OCI-LY7 (cell line): ENCODE measurements around the gene SAA4. TPM values are rescaled to one million over a fixed set of nuclear protein-coding genes. Genes with fewer than 3 reads are reported as not detected.
A peak's percentile ranks its signal among the peaks of the same experiment; 100 is the strongest.
"Not testable (repeated sequence)": the region's sequence is repeated elsewhere in the genome, so short reads cannot be mapped to it uniquely, and the experiment has no call there.

Experiments
- BruUV-seq: library from RNA; stranded (reverse); fragments of 400-500 nt; replicated peaks from 2 replicates; lab custom pipeline; 2021; lab: Mats Ljungman, UMichigan
- CTCF ChIA-PET: fragments of 300-600 bp; sonication (Branson Sonifier 250); formaldehyde crosslinking; loops from one replicate; lab custom pipeline; 2022; ENCODE audit warnings: antibody characterized with exemption; ENCODE audit not compliant: unreplicated experiment; lab: Charles Lee
- POLR2A ChIA-PET: fragments of 300-600 bp; sonication (Branson Sonifier 250); formaldehyde crosslinking; loops from one replicate; lab custom pipeline; 2022; ENCODE audit warnings: antibody characterized with exemption; lab: Charles Lee
- DNase-seq: peaks from one replicate; pipeline ENCODE4 v3.0.0-alpha.2; 2015; ENCODE audit warnings: low spot score
- H2AFZ ChIP-seq: fragments of 200-600 bp; sonication (generic), shearing (Covaris generic); 2 replicates; pipeline ENCODE4 v1.6.1; 2014; ENCODE audit warnings: mild to moderate bottlenecking, antibody characterized with exemption, low read length, moderate library complexity
- H3K27ac ChIP-seq: fragments of 200-600 bp; sonication (generic); 2 replicates; pipeline ENCODE4 v1.5.1; 2014; ENCODE audit warnings: mixed run types, low read depth, mild to moderate bottlenecking, moderate library complexity, low read length, inconsistent platforms; ENCODE audit not compliant: poor library complexity, severe bottlenecking
- H3K36me3 ChIP-seq: fragments of 200-600 bp; sonication (generic); 2 replicates; pipeline ENCODE4 v1.6.1; 2014; ENCODE audit warnings: mild to moderate bottlenecking, antibody characterized with exemption, low read length, moderate library complexity, mixed read lengths; ENCODE audit not compliant: insufficient read depth
- H3K4me1 ChIP-seq: fragments of 200-600 bp; sonication (generic); 2 replicates; pipeline ENCODE4 v1.5.1; 2014; ENCODE audit warnings: mild to moderate bottlenecking, low read length; ENCODE audit not compliant: insufficient read depth, poor library complexity, severe bottlenecking
- H3K4me2 ChIP-seq: fragments of 200-600 bp; sonication (generic); 2 replicates; pipeline ENCODE4 v1.6.1; 2014; ENCODE audit warnings: mild to moderate bottlenecking, low read length
- H3K4me3 ChIP-seq: fragments of 200-600 bp; sonication (generic); 2 replicates; pipeline ENCODE4 v1.5.1; 2014; ENCODE audit warnings: mild to moderate bottlenecking, low read depth, low read length; ENCODE audit not compliant: poor library complexity, severe bottlenecking
- H3K79me2 ChIP-seq: fragments of 200-600 bp; sonication (generic); 2 replicates; pipeline ENCODE4 v1.6.1; 2016; ENCODE audit warnings: low read depth, mild to moderate bottlenecking, low read length, moderate library complexity, mixed read lengths; ENCODE audit not compliant: insufficient read depth
- H3K9me2 ChIP-seq: fragments of 200-600 bp; sonication (generic); 2 replicates; pipeline ENCODE4 v1.6.1; 2016; ENCODE audit warnings: mild to moderate bottlenecking, low read length, mixed read lengths; ENCODE audit not compliant: insufficient read depth
- H3K9me3 ChIP-seq: fragments of 200-600 bp; sonication (generic); 2 replicates; pipeline ENCODE4 v1.6.1; 2014; ENCODE audit warnings: mild to moderate bottlenecking, mixed run types, low read length, mixed read lengths
- H4K20me1 ChIP-seq: fragments of 200-600 bp; sonication (generic); 2 replicates; pipeline ENCODE4 v1.6.1; 2014; ENCODE audit warnings: mild to moderate bottlenecking, antibody characterized with exemption, low read length, moderate library complexity, mixed read lengths; ENCODE audit not compliant: insufficient read depth
- EZH2phosphoT487 ChIP-seq: fragments of 200-600 bp; sonication (generic); IDR thresholded peaks from 2 replicates; pipeline ENCODE4 v1.6.1; 2018; ENCODE audit warnings: low read depth, borderline replicate concordance, mild to moderate bottlenecking, mixed run types, antibody characterized with exemption, low read length, moderate library complexity, mixed read lengths
- intact Hi-C: fragments of 100-400 bp; cut with micrococcal nuclease; formaldehyde crosslinking; loops from one replicate; pipeline ENCODE4 v1.10.0; 2022; ENCODE audit not compliant: unreplicated experiment
- total RNA-seq, 2 experiments: library from RNA; depleted of rRNA in 1 of 2; stranded (reverse); fragments of >200 nt in 1 of 2; shearing (Covaris generic) in 1 of 2; gene quantifications; 2 replicates each; pipeline ENCODE4 v1.2.3, GENCODE V29; 2014 to 2022
- TF ChIP-seq, protein P1 (sequence below): fragments of 200-600 bp; sonication (generic); conservative IDR thresholded peaks from 2 replicates; pipeline ENCODE4 v1.5.1; 2014; ENCODE audit warnings: mild to moderate bottlenecking, antibody characterized with exemption, low read length, moderate library complexity, mixed read lengths

Gene SAA4
- total RNA-seq, 2 experiments from 2014 or later = not detected

DNA sequence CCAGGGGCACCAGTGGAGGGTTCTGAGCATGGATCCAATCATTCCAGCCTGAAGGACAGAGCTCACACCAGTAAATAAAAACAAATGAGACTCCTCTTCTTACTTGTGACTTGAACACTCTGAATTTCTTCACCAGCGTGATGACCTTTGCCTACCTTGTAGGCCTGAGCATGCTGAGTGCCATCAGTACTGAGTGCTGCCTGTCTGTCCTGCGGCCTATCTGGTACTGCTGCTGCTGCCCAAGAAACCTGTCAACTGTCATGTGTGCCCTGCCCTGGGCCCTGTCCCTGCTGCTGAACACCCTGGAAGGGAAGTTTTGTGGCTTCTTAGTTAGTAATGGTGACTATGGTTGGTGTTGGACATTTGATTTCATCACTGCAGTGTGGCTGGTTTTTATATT, 40.1 kb downstream of the SAA4 start:
- ChIA-PET POLR2A (no interaction called here), CTCF (no interaction called here)
- Histone ChIP-seq H3K4me1 (peaks cover 1% of the 10 kb centered on the region), H3K27ac (no peak overlapping the region), H3K9me3 (no peaks in the 10 kb centered on the region), H3K9me2 (no peaks in the 10 kb centered on the region), H3K4me2 (no peak overlapping the region), H3K4me3 (no peak overlapping the region), H2AFZ (no peak overlapping the region), H3K79me2 (no peaks in the 10 kb centered on the region), H3K36me3 (no peaks in the 10 kb centered on the region), H4K20me1 (no peaks in the 10 kb centered on the region)
- intact Hi-C loops = no loop called here
- no TSS peak for BruUV-seq
- DNase-seq = no peak
- TF ChIP-seq EZH2phosphoT487 = no peak
- TF ChIP-seq, protein P1, sequence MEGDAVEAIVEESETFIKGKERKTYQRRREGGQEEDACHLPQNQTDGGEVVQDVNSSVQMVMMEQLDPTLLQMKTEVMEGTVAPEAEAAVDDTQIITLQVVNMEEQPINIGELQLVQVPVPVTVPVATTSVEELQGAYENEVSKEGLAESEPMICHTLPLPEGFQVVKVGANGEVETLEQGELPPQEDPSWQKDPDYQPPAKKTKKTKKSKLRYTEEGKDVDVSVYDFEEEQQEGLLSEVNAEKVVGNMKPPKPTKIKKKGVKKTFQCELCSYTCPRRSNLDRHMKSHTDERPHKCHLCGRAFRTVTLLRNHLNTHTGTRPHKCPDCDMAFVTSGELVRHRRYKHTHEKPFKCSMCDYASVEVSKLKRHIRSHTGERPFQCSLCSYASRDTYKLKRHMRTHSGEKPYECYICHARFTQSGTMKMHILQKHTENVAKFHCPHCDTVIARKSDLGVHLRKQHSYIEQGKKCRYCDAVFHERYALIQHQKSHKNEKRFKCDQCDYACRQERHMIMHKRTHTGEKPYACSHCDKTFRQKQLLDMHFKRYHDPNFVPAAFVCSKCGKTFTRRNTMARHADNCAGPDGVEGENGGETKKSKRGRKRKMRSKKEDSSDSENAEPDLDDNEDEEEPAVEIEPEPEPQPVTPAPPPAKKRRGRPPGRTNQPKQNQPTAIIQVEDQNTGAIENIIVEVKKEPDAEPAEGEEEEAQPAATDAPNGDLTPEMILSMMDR = no peak

DNA sequence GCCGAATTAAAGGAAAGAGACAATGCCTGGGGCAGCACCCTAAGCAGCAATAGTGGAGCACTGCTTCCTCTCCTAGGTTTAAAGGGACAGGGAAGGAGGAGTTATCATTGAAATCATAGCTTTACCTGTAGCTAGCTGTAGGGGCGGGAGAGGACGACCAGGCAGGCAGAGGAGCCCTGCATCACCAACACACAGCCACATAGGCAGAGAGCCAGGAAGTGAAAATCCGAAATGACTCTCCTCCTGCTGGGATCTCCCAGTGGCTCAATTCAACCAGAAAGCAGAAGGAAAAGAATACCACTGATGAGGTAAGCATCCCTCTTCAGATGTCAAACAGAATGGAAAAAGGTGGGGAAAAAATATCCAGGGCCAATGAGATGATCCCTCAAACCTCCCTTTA, 43.6 kb downstream of the SAA4 start:
- Histone ChIP-seq H3K9me2 (no peaks in the 10 kb centered on the region), H3K4me3 (no peak overlapping the region), H4K20me1 (no peaks in the 10 kb centered on the region), H3K27ac (no peak overlapping the region), H3K4me1 (peaks cover 7% of the 10 kb centered on the region), H2AFZ (no peak overlapping the region), H3K9me3 (no peaks in the 10 kb centered on the region), H3K36me3 (no peaks in the 10 kb centered on the region), H3K79me2 (no peaks in the 10 kb centered on the region), H3K4me2 (no peak overlapping the region)
- BruUV-seq = no TSS peak
- peak; percentile 16 for DNase-seq
- ChIA-PET CTCF (interaction anchor here (0.6 kb wide), 1 partner anchor 9 kb away, joined by 3 read pairs; no protein-coding TSS in a partner anchor), POLR2A (no interaction called here)
- TF ChIP-seq, protein P1 = no peak
- no peak for TF ChIP-seq EZH2phosphoT487
- intact Hi-C loops = no loop called here

DNA sequence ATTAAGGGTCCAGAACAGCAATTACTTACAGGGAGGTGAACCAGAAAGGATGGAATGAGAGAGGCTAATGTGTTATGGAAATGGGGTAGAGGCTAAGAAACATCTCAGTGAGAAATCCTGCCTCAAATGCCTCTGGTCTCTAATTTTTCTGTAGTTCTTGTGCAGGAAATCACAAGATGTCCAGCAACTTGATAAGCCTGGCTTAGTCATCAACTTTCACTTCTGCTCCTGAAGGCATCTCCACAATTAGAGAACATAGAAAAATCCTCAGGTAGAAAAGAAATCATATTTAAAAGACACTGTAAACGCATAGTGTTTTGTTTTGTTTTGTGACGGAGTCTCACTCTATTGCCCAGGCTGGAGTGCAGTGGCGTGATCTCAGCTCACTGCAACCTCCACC, 45.2 kb downstream of the SAA4 start:
- POLR2A ChIA-PET = interaction anchor here (0.7 to 1.5 kb wide), 2 partner anchors 40 to 44 kb away, joined by 3 read pairs; no protein-coding TSS in a partner anchor
- H3K4me1 ChIP-seq = peaks cover 7% of the 10 kb centered on the region
- H3K9me2 ChIP-seq = no peaks in the 10 kb centered on the region
- no peaks in the 10 kb centered on the region for H3K36me3 ChIP-seq
- no peak overlapping the region for H3K4me3 ChIP-seq
- H3K9me3 ChIP-seq = no peaks in the 10 kb centered on the region
- peak; percentile 34 for DNase-seq
- CTCF ChIA-PET = no interaction called here
- H3K27ac ChIP-seq = no peak overlapping the region
- intact Hi-C loops = no loop called here
- BruUV-seq = no TSS peak
- H3K79me2 ChIP-seq = no peaks in the 10 kb centered on the region
- no peak overlapping the region; the same call in none of the 2 replicates for H3K4me2 ChIP-seq
- no peak for TF ChIP-seq EZH2phosphoT487
- TF ChIP-seq, protein P1 = no peak
- H4K20me1 ChIP-seq = no peaks in the 10 kb centered on the region
- H2AFZ ChIP-seq = no peak overlapping the region; the same call in 1 of the 2 replicates

DNA sequence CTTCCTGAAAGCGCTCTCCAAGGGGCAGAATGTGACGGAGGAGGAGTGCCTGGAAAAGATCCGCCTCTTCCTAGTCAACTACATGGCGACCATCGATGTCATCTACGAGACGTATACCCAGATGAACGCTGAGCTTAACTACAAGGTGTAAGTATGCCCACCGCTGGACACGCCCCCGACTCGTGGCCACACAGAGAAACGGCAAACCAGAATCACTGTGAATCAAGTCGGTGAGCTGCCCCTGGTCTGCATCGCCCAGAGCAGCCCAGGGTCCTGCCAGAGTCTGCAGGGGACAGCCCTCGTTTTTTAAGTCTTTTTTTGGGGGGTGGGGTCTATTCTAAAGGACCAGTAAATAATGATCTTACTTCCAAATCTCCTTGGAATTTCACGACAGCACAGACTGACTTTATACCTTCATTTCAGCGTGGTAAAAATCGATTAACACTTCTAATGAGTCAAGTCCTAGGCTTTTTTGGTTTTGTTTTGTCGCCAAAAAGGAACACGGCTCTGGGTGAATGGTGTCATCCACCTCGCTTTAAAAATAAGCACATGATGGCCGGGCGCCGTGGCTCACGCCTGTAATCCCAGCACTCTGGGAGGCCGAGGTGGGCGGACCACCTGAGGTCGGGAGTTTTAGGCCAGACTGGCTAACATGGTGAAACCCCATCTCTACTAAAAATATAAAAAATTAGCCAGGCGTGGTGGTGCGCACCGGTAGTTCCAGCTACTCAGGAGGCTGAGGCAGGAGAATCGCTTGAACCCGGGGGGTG, 46.9 kb downstream of the SAA4 start:
- not testable (repeated sequence) for BruUV-seq

More for the DNA sequence above, 46.9 kb downstream of the SAA4 start:
- H3K36me3 ChIP-seq, H3K27ac ChIP-seq, CTCF ChIA-PET, H2AFZ ChIP-seq, H3K9me3 ChIP-seq, intact Hi-C loops, DNase-seq, H3K4me3 ChIP-seq, H3K79me2 ChIP-seq, H3K4me2 ChIP-seq, H3K4me1 ChIP-seq, H4K20me1 ChIP-seq, H3K9me2 ChIP-seq: not testable (repeated sequence)
- POLR2A ChIA-PET = interaction anchor here (0.7 kb wide), 1 partner anchor 60 kb away, joined by 3 read pairs; no protein-coding TSS in a partner anchor
